GM21529 (cell line): ENCODE results near the gene DNAH10.

Source experiments
- ATAC-seq: cut with Tn5 transposase; IDR thresholded peaks from one replicate; pipeline ENCODE4 v1.9.1; 2021; ENCODE audit not compliant: unreplicated experiment

The DNAH10 gene, protein sequence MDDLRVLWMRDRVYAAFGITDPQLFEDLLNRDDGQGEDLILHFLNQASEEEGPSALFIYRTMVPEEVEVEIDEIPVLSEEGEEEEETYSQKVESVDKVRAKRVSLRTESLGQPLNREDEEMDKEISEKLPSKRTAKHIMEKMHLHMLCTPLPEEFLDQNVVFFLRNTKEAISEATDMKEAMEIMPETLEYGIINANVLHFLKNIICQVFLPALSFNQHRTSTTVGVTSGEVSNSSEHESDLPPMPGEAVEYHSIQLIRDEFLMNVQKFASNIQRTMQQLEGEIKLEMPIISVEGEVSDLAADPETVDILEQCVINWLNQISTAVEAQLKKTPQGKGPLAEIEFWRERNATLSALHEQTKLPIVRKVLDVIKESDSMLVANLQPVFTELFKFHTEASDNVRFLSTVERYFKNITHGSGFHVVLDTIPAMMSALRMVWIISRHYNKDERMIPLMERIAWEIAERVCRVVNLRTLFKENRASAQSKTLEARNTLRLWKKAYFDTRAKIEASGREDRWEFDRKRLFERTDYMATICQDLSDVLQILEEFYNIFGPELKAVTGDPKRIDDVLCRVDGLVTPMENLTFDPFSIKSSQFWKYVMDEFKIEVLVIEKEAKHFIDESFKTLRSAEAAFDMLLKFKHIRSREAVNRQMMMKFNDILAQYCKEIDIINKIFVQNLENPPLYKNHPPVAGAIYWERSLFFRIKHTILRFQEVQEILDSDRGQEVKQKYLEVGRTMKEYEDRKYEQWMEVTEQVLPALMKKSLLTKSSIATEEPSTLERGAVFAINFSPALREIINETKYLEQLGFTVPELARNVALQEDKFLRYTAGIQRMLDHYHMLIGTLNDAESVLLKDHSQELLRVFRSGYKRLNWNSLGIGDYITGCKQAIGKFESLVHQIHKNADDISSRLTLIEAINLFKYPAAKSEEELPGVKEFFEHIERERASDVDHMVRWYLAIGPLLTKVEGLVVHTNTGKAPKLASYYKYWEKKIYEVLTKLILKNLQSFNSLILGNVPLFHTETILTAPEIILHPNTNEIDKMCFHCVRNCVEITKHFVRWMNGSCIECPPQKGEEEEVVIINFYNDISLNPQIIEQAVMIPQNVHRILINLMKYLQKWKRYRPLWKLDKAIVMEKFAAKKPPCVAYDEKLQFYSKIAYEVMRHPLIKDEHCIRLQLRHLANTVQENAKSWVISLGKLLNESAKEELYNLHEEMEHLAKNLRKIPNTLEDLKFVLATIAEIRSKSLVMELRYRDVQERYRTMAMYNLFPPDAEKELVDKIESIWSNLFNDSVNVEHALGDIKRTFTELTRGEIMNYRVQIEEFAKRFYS (N-terminal part only)

GRCh38 chr12:123761841-123762714 is at the start of gene DNAH10:
TSS of gene DNAH10 (plus strand) at chr12:123762301. CDS start at chr12:123762337, 36 bp downstream.
- ATAC-seq = peak; percentile 81

DNA sequence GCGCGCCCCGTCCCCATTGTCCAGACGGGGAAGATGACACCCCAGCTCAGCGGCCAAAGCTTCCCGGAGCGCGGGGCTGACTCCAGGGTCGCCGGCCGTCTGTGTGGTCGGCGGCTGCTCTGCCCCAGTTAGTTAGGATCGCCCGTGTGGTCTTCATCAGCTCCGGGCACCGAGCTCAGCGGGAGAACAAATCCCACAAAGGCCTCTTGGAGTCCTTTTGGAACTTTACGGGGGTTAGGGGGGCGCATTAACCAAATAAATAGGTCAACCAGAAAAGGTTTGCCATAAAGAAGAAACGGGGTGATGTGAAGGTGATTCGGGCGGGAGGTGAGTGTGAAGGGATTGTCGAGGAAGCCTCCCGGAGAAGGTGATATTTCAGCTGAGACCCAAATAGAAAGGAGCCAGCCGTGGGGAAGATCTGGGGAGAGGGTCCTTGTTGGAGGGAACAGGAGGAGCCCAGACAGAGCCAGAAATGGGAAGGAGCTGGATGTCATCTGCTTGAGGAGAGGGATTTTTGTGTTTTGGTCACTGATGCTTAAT is 49.3 kb upstream of the DNAH10 start:
- ATAC-seq = no peak

- ATAC-seq = no peak
Measured at GRCh38 chr12:123713398-123713797, 48.7 kb upstream of the DNAH10 start.

- ATAC-seq = no peak
Measured at GRCh38 chr12:123713823-123714585, 48.1 kb upstream of the DNAH10 start.

DNA sequence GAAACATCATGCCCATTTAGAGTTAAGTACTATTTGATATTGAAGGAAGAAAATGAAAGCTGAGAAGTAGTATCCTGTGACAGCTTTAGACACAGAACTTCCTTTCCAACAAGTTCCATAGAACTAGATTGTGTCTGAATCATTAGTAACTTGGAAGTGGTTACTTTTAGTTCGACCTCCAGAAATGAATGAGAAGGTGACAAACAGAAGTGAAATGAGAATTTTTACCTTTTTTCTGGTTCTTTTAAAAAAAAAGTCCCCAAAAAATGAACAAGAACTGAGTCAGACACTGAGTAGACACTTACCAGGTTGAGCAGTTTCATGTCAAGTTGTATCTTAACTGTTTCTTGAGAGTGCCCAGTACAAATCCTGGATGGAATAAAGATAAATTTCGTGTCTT is 46.9 kb upstream of the DNAH10 start:
- ATAC-seq = no peak

DNA sequence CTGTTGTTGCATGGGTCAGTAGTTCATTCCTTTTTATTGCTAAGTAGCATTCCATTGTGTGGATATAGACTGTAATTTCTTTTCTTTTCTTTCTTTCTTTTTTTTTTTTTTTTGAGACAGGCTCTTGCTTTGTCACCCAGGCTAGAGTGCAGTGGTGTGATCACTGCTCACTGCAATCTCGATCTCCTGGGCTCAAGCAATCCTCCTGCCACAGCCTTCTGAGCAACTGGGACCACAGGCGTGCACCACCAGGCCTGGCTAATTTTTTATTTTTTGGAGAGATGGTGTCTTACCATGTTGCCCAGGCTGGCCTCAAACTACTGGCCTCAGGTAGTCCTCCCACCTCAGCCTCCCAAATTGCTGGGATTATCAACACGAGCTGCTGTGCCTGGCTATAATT is 44.8 kb upstream of the DNAH10 start:
- ATAC-seq = no peak

DNA sequence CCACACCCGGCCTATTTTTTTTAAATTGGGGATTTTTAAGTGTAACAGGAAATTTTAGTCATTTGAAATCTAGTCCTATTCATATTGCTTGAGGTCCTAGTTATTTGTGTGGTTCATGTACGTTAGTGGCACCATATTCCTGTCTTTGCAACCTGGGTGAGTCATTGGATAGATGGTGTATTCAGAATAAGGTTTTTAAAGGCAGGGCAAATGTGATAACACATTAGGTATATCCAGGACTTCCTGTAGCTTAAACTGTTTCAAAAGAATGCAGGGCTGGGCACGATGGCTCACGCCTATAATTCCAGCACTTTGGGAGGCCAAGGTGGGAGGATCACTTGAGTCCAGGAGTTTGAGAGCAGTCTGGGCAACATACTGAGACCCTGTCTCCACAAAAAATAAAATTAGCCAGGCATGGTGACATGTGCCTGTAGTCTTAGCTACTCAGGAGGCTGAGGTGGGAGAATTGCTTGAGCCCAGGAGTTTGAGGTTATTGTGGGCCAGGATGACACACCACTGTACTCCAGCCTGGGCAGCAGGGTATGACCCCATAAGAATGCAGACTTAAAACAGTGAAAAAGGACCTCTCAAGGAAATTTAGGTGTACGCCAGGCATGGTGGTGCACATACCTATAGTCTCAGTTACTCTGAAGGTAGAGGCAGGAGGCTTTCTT is 41.8 kb upstream of the DNAH10 start:
- ATAC-seq = no peak

GRCh38 chr12:123721245-123721644 is 40.9 kb upstream of the DNAH10 start:
- no peak for ATAC-seq

DNA sequence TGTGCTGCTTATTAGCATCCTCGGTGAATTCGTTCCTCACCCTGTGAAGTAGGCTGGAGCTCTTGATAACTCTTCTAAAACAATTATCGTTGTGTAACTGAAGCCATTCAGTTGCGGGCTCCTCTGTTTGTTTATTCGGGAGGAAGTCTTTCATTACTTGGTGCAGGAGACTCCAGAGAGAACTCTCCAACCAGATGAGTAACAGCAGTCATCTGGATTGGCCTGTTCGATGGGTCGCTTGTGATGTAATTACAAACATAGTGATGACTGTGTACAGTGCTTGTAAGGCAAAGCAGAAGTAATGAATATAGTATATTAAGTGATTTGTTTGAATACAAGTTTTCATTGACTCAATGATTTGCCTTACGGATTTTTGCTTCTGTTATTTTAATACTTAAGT is 39.1 kb upstream of the DNAH10 start:
- ATAC-seq = no peak

DNA sequence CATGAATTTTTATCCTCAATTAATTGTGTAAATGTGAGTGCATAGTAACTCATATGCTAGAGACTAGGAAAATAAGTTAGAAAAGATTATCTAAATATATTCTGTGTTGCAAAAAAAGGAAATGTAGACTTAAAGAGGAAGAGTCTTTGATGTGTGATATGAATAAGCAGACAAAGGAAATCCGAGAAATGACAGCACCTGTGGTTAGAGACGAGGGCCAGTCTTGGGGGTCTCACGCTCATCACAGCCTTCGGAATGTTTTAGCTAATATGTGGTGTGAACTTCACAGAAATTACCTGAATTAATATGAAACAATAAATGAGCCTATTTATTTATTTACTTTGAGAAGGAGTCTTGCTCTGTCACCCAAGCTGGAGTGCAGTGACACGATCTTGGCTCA is 38.3 kb upstream of the DNAH10 start:
- peak; percentile 51 for ATAC-seq

GRCh38 chr12:123726244-123726643 is 35.9 kb upstream of the DNAH10 start:
- ATAC-seq = no peak

DNA sequence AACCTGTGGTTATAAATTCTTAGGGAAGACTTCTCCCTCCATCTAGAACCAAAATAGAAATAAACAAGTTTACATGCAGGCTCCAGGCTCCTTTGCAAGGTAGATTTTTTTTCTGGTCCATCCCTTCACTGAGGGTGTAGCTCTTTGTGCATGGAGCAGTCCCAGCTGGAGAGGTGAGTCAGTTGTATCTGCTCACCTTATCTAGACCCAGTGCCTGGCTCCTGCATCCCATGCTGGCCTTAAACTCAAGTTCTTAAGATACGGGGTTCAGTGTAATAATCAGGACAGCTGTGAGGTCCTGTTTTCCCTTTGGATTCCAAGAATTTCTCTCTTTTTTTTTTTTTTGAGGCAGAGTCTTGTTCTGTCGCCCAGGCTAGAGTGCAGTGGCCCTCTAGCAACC is 35.1 kb upstream of the DNAH10 start:
- ATAC-seq = no peak

DNA sequence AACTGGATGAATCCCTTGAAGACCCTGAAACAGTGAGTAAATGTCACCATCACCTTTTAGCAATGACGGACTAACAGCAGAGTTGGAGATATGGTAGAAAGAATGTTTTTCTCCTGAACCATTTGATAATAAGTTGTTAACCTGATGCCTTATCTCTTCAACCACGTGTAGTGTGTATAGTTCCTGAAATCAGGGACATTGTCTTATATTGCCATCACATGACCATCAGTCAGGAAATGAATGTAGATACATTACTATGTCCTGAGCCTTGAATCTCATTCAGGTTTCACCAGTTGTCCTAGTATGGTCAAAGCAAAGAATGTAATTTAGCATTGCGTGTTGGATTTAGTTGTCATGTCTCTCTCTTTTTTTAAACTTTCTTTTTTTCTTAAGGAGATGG is 34.2 kb upstream of the DNAH10 start:
- ATAC-seq = no peak

- ATAC-seq = no peak
Measured at GRCh38 chr12:123731596-123731995, 30.5 kb upstream of the DNAH10 start.

GRCh38 chr12:123732251-123732650 is 29.9 kb upstream of the DNAH10 start:
- no peak for ATAC-seq

DNA sequence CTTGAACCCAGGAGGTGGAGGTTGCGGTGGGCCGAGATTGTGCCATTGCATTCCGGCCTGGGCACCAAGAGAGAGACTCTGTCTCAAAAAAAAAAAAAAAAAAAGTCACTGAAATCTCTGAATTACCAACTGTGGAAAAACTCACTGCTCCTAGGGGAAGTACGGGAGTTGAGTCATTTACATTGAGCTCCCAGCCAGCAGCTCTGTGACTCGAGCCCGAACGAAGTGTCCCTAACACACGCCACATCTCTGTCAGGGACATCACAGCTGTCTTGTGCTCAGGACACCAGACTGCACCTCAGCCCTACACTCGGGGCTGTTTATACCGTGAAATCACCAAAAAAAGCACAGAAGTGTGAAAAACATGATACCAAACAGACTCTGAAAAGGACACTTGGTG is 28.9 kb upstream of the DNAH10 start:
- no peak for ATAC-seq

DNA sequence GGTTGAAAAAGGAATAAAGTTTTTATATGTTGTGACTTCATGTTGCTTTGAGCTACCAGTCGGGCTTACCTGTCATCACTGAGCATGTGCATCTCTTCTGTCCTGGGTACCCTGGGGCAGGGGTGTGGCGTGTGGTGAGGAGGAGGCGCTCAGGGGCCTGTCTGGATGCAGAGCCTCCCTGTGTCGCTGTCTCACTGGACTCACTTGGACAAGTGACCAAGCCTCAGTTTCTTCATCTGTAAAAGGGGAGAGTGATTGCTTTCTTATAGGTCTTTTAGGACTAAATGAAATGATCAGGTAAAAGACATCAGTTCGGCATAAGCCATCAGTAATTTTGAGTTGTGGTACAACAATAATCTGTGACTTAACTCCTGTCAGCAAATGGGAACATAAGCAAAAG is 27.8 kb upstream of the DNAH10 start:
- no peak for ATAC-seq

DNA sequence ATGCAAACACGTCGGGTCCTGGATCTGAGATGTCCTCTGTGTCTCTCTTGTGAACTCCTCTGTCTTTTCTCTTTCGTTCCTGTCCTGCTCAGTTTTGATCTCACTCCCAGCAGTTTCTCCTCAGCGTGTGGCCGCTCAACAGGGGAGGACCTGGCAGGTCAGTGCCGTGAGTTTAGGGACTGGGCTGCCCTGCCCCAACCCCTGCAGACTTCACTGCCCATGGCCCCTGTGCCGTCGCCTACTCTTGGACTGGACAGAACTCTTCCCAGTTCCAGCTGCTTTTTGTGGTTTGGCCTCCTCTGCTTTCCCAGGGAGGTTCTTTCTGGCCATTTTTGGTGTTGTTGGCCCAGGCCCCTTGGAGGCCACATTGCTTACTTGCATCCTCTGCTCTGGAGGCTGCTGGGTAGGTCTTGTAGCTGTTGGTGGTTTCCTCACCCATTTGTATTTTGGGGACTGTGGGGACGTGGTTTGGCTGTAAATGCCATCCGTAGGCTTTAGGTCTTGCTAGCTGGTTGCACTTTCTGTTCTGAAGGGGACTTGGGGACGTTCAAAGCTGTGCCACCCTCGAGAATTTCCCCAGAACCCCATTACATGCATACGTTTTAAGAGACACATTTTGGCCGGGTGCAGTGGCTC is 20.0 kb upstream of the DNAH10 start:
- ATAC-seq = no peak
